ENCODE results near the gene IFITM2.
A peak's percentile ranks its signal among the peaks of the same experiment; 100 is the strongest.
"Not testable (repeated sequence)": the region's sequence is repeated elsewhere in the genome, so short reads cannot be mapped to it uniquely, and the experiment has no call there.

Gene IFITM2

GRCh38 chr11:350033-350722 lies 42.6 kb downstream of the IFITM2 start:
- H3K4me3 ChIP-seq (ENCODE audit: low read depth in 1 of 2, low read length in 2 of 2); H3K27ac ChIP-seq (ENCODE audit: low read length); H3K36me3 ChIP-seq (ENCODE audit: control insufficient read depth in 1 of 2, insufficient read depth in 2 of 2, low read length in 2 of 2); H3K27me3 ChIP-seq (ENCODE audit: low read depth, low read length); H3K4me1 ChIP-seq (ENCODE audit: control insufficient read depth in 1 of 2, insufficient read depth in 2 of 2, low read length in 2 of 2); H3K9me3 ChIP-seq (ENCODE audit: control insufficient read depth in 1 of 2, low read length in 2 of 2): not testable (repeated sequence)

GRCh38 chr11:350723-351255 lies 43.2 kb downstream of the IFITM2 start:
- Histone ChIP-seq H3K27ac (ENCODE audit: low read length) (no peak overlapping the region), H3K9me3 (ENCODE audit: control insufficient read depth in 1 of 2, low read length in 2 of 2) (no peaks in the 10 kb centered on the region), H3K4me3 (ENCODE audit: low read depth in 1 of 2, low read length in 2 of 2) (no peak overlapping the region), H3K27me3 (ENCODE audit: low read depth, low read length) (no peaks in the 10 kb centered on the region), H3K4me1 (ENCODE audit: control insufficient read depth in 1 of 2, insufficient read depth in 2 of 2, low read length in 2 of 2) (peaks cover 3 to 11% of the 10 kb centered on the region in 2 donors), H3K36me3 (ENCODE audit: control insufficient read depth in 1 of 2, insufficient read depth in 2 of 2, low read length in 2 of 2) (peaks cover 0 to 5% of the 10 kb centered on the region in 2 donors)

- Histone ChIP-seq H3K4me1 (ENCODE audit: control insufficient read depth in 1 of 2, insufficient read depth in 2 of 2, low read length in 2 of 2) (peaks cover 3 to 11% of the 10 kb centered on the region in 2 donors), H3K4me3 (ENCODE audit: low read depth in 1 of 2, low read length in 2 of 2) (no peak overlapping the region), H3K36me3 (ENCODE audit: control insufficient read depth in 1 of 2, insufficient read depth in 2 of 2, low read length in 2 of 2) (peaks cover 0 to 5% of the 10 kb centered on the region in 2 donors), H3K27ac (ENCODE audit: low read length) (no peak overlapping the region), H3K9me3 (ENCODE audit: control insufficient read depth in 1 of 2, low read length in 2 of 2) (no peaks in the 10 kb centered on the region), H3K27me3 (ENCODE audit: low read depth, low read length) (no peaks in the 10 kb centered on the region)
These were observed 43.8 kb downstream of the IFITM2 start for GRCh38 chr11:351411-351810.

GRCh38 chr11:352456-353031 lies 44.9 kb downstream of the IFITM2 start:
- peak overlapping the region; percentile 52 for H3K27ac ChIP-seq (ENCODE audit: low read length)
- H3K4me1 ChIP-seq (ENCODE audit: control insufficient read depth in 1 of 2, insufficient read depth in 2 of 2, low read length in 2 of 2) = peaks cover 3 to 11% of the 10 kb centered on the region in 2 donors

GRCh38 chr11:353179-353873 lies 45.7 kb downstream of the IFITM2 start:
- Histone ChIP-seq H3K4me3 (ENCODE audit: low read depth in 1 of 2, low read length in 2 of 2) (peak overlapping the region in 1 of 2 donors; percentile 42), H3K27ac (ENCODE audit: low read length) (peak overlapping the region; percentile 52), H3K4me1 (ENCODE audit: control insufficient read depth in 1 of 2, insufficient read depth in 2 of 2, low read length in 2 of 2) (peaks cover 9 to 11% of the 10 kb centered on the region in 2 donors), H3K27me3 (ENCODE audit: low read depth, low read length) (no peaks in the 10 kb centered on the region), H3K36me3 (ENCODE audit: control insufficient read depth in 1 of 2, insufficient read depth in 2 of 2, low read length in 2 of 2) (peaks cover 0 to 5% of the 10 kb centered on the region in 2 donors), H3K9me3 (ENCODE audit: control insufficient read depth in 1 of 2, low read length in 2 of 2) (no peaks in the 10 kb centered on the region)

More at GRCh38 chr11:352456-353031, 44.9 kb downstream of the IFITM2 start:
- H3K27me3 ChIP-seq (ENCODE audit: low read depth, low read length) = no peaks in the 10 kb centered on the region
- H3K9me3 ChIP-seq (ENCODE audit: control insufficient read depth in 1 of 2, low read length in 2 of 2) = no peaks in the 10 kb centered on the region
- H3K4me3 ChIP-seq (ENCODE audit: low read depth in 1 of 2, low read length in 2 of 2) = peak overlapping the region in 1 of 2 donors; percentile 42
- H3K36me3 ChIP-seq (ENCODE audit: control insufficient read depth in 1 of 2, insufficient read depth in 2 of 2, low read length in 2 of 2) = peaks cover 0 to 5% of the 10 kb centered on the region in 2 donors

GRCh38 chr11:355581-356458 lies 48.2 kb downstream of the IFITM2 start:
- peaks cover 3% of the 10 kb centered on the region for H3K27me3 ChIP-seq (ENCODE audit: low read depth, low read length)
- peak overlapping the region; percentile 33 to 49 for H3K4me3 ChIP-seq (ENCODE audit: low read depth in 1 of 2, low read length in 2 of 2)
- H3K27ac ChIP-seq (ENCODE audit: low read length) = peak overlapping the region; percentile 98
- peaks cover 11 to 12% of the 10 kb centered on the region in 2 donors for H3K4me1 ChIP-seq (ENCODE audit: control insufficient read depth in 1 of 2, insufficient read depth in 2 of 2, low read length in 2 of 2)
- H3K36me3 ChIP-seq (ENCODE audit: control insufficient read depth in 1 of 2, insufficient read depth in 2 of 2, low read length in 2 of 2) = peaks cover 0 to 5% of the 10 kb centered on the region in 2 donors
- peaks cover 0 to 1% of the 10 kb centered on the region in 2 donors for H3K9me3 ChIP-seq (ENCODE audit: control insufficient read depth in 1 of 2, low read length in 2 of 2)

- Histone ChIP-seq H3K4me3 (ENCODE audit: low read depth in 1 of 2, low read length in 2 of 2) (no peak overlapping the region), H3K36me3 (ENCODE audit: control insufficient read depth in 1 of 2, insufficient read depth in 2 of 2, low read length in 2 of 2) (peaks cover 0 to 5% of the 10 kb centered on the region in 2 donors), H3K27ac (ENCODE audit: low read length) (no peak overlapping the region), H3K4me1 (ENCODE audit: control insufficient read depth in 1 of 2, insufficient read depth in 2 of 2, low read length in 2 of 2) (peaks cover 11 to 12% of the 10 kb centered on the region in 2 donors), H3K27me3 (ENCODE audit: low read depth, low read length) (peaks cover 3% of the 10 kb centered on the region), H3K9me3 (ENCODE audit: control insufficient read depth in 1 of 2, low read length in 2 of 2) (peaks cover 0 to 3% of the 10 kb centered on the region in 2 donors)
These were observed 49.0 kb downstream of the IFITM2 start for GRCh38 chr11:356610-357009.

- Histone ChIP-seq H3K4me1 (ENCODE audit: control insufficient read depth in 1 of 2, insufficient read depth in 2 of 2, low read length in 2 of 2) (peaks cover 9 to 11% of the 10 kb centered on the region in 2 donors), H3K36me3 (ENCODE audit: control insufficient read depth in 1 of 2, insufficient read depth in 2 of 2, low read length in 2 of 2) (peaks cover 0 to 5% of the 10 kb centered on the region in 2 donors), H3K4me3 (ENCODE audit: low read depth in 1 of 2, low read length in 2 of 2) (no peak overlapping the region), H3K9me3 (ENCODE audit: control insufficient read depth in 1 of 2, low read length in 2 of 2) (peaks cover 0 to 3% of the 10 kb centered on the region in 2 donors), H3K27me3 (ENCODE audit: low read depth, low read length) (peaks cover 3% of the 10 kb centered on the region), H3K27ac (ENCODE audit: low read length) (no peak overlapping the region)
These were observed 50.0 kb downstream of the IFITM2 start for GRCh38 chr11:357582-357981.

GRCh38 chr11:358129-358800 lies 50.6 kb downstream of the IFITM2 start:
- Histone ChIP-seq H3K27me3 (ENCODE audit: low read depth, low read length) (peaks cover 3% of the 10 kb centered on the region), H3K27ac (ENCODE audit: low read length) (no peak overlapping the region), H3K9me3 (ENCODE audit: control insufficient read depth in 1 of 2, low read length in 2 of 2) (peaks cover 0 to 3% of the 10 kb centered on the region in 2 donors), H3K36me3 (ENCODE audit: control insufficient read depth in 1 of 2, insufficient read depth in 2 of 2, low read length in 2 of 2) (peaks cover 0 to 5% of the 10 kb centered on the region in 2 donors), H3K4me1 (ENCODE audit: control insufficient read depth in 1 of 2, insufficient read depth in 2 of 2, low read length in 2 of 2) (peaks cover 6 to 9% of the 10 kb centered on the region in 2 donors), H3K4me3 (ENCODE audit: low read depth in 1 of 2, low read length in 2 of 2) (peak overlapping the region in 1 of 2 donors; percentile 31)
